HG03103 (cell line): ENCODE measurements around the gene GPC3.
"Not testable (repeated sequence)": the region's sequence is repeated elsewhere in the genome, so short reads cannot be mapped to it uniquely, and the experiment has no call there.

Source experiments
- ATAC-seq: cut with Tn5 transposase; IDR thresholded peaks from one replicate; pipeline ENCODE4 v1.9.1; 2021; ENCODE audit warnings: low read depth; ENCODE audit not compliant: unreplicated experiment

The GPC3 gene

DNA sequence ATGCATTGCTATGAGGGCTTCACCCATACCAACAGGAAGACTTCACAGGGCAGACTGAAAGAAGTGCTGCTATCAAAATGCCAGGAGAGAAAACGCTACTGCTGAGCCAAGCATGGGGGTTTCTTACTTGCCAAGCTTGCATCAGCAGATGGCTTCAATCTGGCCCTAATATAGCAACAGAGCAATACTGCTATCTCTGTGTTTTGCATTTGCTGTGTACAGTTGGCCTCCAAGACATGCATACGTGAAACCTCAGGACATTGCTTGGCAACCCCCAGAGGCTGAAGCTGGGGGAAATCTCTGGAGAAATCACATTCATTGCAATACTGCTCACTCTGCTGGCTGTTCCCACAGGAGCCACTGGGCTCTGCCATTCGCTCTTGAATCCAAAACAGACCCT, 442.9 kb downstream of the GPC3 start:
- no peak for ATAC-seq

DNA sequence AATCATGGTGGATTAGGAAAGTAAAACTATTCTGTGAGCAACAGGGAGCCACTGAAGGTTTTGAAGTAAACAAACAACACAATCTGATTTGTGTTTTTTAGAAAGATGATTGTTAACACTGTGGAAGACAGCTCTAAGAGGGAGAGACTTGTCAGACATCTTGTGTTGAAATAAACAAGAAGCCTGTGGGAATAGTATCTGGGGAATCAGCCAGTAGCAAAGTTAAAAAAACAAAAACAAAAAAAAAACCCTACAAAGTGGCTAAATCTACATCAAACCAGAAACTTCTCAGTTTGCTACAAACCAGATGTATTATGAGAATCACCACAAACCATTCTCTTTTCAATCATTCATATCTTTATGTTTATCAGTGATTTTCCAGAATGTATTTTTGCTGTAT, 444.4 kb downstream of the GPC3 start:
- no peak for ATAC-seq

DNA sequence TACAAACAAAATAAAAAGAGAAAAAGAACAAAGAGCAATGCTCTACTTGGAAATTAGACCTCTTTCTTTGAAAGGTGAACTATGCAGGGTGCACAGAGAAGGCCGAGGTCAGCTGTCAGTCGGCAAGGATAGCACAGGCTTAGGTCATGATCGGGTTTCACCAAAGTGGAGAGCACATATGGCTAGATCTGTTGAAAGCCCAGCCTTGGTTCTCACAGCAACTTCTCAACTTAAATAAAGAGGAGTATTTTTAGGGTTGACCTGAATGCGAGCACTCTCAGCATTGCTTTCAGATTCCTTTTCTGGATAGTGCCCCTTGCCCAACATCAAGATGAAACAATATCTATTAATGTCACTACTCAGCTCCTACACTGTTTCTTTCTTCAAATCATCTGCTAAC, 447.2 kb downstream of the GPC3 start:
- no peak for ATAC-seq

DNA sequence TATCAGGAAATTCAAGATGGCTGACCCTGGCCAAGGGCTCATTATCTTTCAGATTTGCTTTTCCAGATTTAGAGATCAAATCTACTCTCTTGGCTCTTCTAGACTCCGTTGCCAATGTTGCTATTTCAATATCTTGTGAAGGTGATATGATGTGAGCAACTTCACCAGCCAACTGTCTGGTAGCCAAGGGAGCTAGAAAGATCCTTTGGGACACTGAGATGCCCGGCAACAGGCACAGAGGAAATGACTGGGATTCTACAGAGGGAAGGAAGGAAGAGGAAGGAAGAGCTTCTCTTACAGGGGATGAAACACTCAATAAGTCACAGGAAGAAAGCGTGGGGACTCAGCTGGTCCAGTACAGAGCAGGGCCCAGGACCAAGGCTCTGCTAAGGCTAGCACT, 448.3 kb downstream of the GPC3 start:
- ATAC-seq: no peak

DNA sequence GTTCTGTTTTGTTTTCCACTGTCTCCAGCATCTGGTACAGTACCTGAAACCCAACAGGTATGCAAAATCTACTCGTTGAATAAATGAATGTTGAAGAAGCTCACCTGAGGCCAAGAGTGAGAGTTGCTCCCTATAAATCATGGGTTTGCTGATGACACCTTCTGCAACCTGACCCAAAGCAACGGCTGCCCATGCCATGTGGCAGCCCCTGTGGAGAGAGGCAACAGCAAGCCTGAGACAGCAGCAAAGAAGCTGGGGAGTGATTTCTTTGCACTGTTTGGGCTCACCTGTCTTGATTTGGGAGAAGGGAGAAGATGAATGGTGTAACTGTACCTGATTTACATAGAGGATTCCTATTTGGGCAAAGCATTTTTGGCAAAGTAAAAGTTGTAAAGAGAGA, 450.3 kb downstream of the GPC3 start:
- ATAC-seq: no peak

DNA sequence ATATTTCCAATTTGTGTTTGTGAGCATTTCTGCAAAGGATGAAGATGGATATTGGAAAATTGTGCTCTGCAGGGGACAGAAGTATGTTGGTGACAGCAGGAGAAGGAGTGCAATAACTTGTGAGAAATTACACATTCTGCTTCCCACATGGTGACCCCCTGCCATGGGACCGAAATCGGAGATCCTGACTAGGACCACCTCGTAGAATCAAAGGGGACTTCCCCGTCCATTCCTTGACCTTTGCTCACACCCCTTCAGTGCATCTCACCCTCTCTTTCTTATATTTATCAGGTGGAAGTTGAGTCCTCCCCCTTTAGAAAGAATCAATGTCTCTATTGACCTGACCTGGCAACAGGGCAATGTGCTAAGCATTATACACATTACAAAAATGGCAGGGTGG, 451.2 kb downstream of the GPC3 start:
- ATAC-seq: no peak

DNA sequence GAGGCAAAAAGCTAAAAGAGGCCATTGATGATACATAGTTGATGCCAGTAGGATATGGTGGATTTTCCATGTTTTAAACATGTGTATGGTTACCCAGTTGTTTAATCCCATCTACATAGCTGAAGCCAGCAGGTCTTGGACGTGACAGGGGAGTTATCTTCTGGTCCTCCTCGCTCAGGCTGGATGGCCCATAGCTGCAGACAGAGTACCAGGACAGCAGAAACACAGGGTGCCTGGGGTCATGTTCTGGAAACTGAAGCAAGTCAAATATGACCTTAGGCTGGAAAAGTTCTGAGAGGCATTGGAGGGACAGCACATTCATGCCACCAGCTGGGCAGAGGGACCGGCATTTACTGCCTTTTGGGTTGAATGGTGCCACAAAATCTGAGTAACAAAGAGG, 452.1 kb downstream of the GPC3 start:
- ATAC-seq: no peak

DNA sequence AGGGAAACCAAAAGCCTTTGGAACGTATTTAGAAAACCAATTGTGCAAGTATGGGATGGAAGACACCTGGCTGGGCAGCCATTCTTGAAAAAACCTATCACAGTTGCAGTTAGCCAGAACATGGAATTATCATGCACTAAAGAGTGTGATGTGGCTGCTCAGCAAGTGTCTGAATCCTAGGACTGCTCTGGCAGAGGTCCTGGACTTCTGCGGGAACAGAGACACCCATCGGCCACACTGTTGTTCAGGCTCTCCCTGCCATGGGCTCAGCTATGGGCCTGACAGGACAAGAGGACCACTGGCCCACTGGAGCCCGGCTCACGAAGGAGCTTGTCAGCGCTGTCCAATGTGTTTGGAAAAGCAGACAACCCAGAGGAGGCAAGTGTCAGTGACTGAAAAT, 454.4 kb downstream of the GPC3 start:
- ATAC-seq: no peak

DNA sequence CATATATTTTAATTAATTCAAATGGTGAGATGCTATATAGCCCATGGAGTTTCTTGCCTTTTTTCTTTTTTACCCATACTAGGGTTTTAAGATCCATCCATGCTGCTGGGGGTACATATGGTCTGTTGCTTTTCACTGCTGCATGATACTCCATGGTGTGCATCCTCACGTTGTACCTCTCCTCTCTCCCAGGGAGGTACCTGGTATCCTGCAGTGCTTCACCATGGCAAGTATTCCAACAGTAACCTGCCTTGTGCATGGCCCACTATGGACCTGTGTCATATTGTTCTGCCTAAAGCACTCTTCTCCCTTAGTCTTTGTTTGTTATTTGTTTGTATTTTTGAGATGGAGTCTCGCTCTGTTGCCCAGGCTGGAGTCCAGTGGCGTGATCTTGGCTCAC, 455.8 kb downstream of the GPC3 start:
- no peak for ATAC-seq

DNA sequence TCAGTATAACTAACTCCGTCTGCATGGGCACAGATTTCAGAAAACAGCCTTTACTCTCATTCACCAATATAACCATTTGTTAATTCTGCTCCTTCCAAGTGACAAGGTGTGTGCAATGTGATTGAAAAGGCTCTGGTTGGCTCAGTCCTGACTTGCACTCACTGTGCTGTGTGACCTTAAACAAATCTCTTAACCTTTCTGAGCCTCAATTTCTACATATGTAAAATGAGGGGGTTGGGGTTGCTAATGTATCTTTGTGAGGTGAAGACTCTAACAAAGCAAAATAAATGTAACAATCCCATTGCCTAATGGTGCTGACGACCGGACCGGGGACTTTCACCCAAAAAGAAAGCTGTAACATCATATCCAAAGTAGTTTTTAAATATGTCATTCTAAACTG, 457.6 kb downstream of the GPC3 start:
- ATAC-seq: no peak

DNA sequence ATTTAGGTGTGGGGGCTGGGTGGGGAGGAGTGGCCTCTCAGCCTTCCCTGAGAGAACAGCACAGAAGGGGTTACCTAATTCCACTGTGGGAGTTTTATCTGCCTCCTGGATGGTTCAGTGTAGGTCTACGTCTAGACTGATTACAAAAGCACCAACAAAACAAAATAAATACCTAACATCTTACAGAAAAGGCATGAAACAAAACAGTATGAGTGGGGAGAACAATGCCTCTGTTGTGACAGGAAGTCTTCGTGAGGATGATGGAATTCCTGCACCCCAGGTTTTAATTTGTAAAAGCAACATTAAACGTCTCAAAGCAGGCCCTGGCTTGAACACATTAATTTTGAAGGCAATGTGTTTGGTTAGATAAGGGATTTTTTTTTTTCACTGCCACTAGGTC, 458.0 kb downstream of the GPC3 start:
- ATAC-seq: no peak

DNA sequence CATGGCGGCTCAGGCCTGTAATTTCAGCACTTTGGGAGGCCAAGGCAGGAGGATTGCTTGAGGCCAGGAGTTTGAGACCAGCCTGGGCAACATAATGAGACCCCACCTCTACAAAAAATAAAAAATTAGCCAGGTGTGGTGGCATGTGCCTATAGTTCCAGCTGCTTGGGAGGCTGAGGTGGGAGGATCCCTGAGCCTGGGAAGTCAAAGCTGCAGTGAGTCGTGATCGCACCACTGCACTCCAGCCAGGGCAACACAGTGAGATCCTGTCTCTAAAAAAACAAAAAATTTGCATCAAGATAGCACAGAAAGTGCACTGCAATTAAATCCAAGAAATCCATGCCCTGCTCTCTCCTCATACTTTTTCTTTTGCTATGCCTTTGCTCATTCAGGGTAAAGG, 458.6 kb downstream of the GPC3 start:
- not testable (repeated sequence) for ATAC-seq

DNA sequence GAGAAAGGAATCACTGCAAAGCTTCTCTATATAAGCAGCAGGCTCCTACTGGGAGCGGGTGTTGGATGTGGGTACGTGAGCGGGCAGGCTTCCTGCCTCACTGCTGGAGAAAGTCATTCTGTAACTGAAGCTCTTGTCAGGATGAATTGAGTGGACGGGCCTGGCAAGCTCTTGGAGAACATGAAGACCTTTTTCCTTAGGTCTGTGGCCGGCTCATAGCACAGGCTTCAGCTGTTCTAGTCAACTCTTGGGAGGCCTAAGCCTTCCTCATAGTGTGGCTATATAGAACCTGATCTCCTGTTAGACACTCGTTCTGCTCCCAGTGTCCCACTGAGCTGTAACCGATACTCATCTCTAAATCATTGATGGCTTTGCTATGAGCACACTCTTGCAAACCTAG, 461.9 kb downstream of the GPC3 start:
- ATAC-seq: no peak

DNA sequence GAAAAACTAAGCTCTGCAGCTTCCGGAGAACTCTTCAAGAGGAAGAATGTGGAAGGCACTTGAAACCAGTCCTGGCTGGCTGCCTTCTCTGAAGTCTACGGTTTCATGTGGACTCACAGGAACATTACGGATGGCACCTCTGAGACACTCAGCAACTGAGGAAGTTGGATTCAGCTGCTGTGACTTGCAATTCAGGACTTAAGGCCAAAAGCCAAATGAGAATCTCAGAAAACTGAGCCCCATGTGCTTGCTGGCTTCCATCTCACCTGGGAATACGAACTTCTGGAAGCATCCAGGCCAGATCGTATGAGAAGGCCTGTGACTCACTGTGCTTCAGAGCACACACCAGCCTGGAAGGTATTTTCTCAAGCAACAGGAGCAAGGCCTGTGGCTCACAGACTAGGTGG, 462.3 kb downstream of the GPC3 start:
- no peak for ATAC-seq

DNA sequence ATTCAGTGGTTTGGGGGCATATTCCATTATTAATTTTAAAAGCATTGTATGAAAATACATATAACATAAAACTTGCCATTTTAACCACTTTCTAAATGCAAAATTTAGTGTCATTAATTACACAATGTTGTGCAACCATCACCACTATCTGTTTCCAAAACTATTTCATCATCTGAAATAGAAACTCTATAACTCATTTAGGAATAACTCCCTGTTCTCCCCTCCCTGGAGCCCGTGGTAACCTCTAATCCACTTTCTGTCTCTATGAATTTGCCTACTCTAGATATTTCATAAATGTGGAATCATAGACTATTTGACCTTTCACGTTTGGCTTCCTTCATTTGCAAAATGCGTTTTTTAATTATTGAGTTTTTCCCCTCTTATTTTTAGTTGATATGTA, 468.7 kb downstream of the GPC3 start:
- ATAC-seq: no peak

DNA sequence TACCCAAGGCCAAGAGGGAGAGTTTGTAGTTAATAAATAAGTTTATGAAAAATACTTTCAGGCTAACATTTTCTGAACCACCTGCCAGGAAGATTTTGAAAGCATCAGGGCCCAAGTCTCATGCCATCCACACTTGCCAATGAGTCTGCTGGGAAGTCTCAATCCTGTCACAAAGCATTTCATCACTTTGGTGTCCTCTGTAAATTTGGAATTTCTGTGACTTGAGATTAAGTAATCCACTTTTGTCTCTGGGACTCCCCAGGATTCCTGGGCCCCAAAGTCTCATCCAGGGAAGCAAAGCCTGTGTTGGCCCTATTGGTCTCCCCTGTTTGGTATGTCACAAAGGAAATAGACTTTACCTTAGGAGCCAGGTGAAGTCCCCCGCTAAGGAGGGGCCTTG, 470.9 kb downstream of the GPC3 start:
- ATAC-seq: no peak

DNA sequence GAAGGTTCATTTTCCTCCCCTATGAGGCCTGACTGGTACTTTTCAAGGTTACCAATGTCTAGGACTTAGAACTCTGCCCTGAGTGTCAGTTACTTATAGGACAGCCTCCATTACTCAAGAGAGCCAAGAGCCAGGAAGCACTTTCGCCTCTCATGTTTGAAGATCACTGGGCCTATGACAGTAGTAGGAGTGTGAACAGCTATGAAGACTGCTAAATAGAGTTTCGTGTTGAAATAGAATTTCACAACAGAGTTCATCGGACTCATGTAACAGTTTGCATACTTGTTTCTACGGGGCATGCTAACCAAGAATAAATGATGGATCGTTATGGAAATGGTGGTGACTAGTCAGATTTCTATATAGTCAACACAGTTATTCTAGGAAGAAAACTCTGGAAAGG, 472.3 kb downstream of the GPC3 start:
- ATAC-seq: no peak

DNA sequence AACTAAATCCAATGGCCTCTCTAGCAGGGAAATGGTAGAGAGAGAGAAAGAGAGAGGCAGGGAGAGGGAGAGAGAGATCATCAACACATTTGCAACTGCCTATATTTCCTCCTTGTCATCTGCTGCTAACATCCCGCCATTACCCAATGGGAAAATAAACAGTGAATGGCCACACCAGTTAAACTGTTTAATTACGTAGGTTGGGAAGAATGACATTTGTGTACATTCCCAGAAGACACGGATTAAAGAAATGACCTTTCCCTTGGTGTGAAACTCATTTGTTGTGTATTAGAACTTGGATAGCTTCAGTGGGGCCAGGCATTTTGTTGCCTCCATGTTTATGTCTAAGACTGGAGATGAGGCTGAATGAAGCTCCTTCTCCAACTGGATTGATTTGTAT, 474.4 kb downstream of the GPC3 start:
- ATAC-seq: no peak

DNA sequence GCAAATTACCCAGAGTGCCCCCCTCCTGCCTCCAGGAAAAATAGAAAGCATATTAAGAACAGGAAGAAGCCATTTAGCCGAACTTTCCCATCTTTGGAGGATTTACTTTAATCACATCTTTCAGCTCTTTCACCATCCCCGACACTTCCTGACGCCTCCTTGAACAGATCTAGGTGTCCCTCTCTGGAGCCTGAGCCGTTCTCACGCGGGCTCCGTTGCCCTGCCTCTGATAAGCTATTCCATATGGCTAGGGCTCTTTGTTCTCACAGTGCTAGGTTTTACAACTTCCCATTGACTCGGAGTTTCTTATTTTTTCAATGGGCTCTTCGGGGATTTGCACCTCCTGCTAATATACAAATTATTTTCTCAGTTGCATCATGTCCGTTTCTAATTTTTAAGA, 488.0 kb downstream of the GPC3 start:
- ATAC-seq: no peak

DNA sequence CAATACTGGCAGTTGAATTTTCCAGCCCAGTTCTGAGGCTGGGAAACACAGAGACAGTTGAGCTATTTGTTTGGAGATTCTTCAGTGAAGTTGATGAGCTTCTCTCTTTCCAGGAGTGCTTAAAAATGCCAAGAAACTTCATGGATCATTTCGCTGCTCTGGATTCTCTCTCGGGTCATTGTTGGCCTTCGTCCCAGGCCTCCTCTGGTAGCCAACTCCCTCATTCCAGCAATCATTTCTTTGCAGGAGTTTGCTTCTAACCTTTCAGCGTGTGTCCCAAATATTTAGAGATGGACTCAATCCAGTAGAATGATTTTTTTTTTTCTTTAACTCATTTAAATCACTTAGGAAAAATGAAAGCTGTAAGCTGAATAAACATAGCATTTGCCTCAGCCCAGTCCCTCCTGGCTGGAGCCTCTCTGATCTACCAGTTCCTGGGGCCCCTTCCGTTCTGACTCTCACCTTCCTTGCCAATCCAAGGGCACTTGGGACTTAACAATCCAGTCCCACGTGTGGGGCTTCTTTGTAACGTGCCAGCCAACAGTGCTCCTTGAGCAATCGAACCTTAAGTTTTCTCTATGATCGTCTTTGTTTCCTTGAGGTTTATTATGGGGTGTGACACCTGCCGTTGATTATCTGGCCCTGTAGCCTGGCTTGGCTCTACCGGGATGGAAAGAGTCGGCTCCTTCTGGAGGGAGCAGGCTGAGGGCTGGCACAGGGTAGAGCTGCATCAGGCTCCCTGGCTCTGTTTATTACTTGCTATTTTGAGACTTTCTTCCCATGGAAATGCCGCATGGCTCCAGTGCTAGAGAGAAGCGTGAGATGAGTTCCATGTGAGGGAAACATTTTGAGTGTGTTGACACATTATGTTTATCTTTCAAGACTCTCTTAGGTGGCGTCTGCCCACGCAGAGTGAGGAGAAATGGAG, 489.7 kb downstream of the GPC3 start:
- ATAC-seq: no peak

DNA sequence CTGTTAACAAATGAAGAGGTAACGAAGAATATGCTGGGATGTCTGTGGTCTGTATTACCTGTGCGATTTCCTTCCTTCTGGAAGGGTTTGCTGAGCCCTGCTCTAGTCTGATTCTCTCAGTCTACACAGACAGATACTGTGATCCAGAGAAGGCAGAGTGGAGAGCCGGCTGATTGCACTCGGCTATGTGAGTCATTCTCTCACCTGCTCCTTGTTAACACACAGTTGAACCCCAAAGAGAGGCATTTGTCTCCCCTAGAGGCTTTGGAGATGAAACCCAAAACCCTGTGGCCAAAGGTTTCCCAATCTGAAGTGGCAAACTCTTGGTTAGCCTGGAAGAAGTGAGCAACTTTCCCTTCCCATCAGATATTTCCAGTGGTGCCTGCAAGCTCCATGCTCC, 492.0 kb downstream of the GPC3 start:
- ATAC-seq: no peak

DNA sequence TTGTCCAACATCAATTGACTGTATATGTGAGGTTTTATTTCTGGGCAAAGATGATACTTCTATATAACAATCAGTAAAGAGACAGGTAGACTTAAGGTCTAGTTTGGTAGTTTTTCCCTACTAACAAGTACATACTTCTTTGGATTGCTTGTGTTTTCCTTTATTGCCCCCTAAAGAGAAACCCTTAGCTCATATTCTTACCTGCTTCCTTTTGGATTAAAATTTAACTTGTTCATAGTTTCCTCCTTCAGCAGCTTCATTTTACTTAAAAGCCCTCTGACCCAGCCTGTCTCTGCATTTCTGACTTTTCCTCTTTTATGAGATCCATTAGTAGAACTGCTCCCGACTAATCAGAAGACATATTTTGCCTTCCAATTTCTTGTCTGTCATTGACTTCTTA, 494.4 kb downstream of the GPC3 start:
- ATAC-seq: no peak
